Ascending aorta (tissue), 2 donors: ENCODE results near the gene MRLN. TPM values are rescaled to one million over a fixed set of nuclear protein-coding genes. Genes with fewer than 3 reads are reported as not detected.
"Not testable (repeated sequence)": the region's sequence is repeated elsewhere in the genome, so short reads cannot be mapped to it uniquely, and the experiment has no call there.

Experiments
- DNase-seq, 2 donors: peaks; one replicate each; pipeline ENCODE4 v3.0.0-alpha.2; 2019; ENCODE audit warnings: low spot score in 2 of 2
- H3K27ac ChIP-seq, 2 donors: fragments of 200-600 bp; sonication (generic); one replicate each; pipeline ENCODE4 v1.5.1; 2016 to 2017; ENCODE audit warnings: mild to moderate bottlenecking in 1 of 2
- H3K27me3 ChIP-seq: fragments of 200-600 bp; sonication (generic); one replicate; pipeline ENCODE4 v1.5.1; 2017
- H3K36me3 ChIP-seq, 2 donors: fragments of 200-600 bp; sonication (generic); one replicate each; pipeline ENCODE4 v1.5.1; 2016
- H3K4me1 ChIP-seq, 2 donors: fragments of 200-600 bp; sonication (generic); one replicate each; pipeline ENCODE4 v1.5.1; 2016 to 2017; ENCODE audit warnings: mild to moderate bottlenecking in 1 of 2
- H3K4me3 ChIP-seq, 2 donors: fragments of 200-600 bp; sonication (generic); one replicate each; pipeline ENCODE4 v1.5.1; 2016 to 2017; ENCODE audit warnings: mild to moderate bottlenecking in 1 of 2
- H3K9me3 ChIP-seq, 2 donors: fragments of 200-600 bp; sonication (generic); one replicate each; pipeline ENCODE4 v1.5.1; 2016
- intact Hi-C: fragments of 100-400 bp; cut with DNase I; formaldehyde crosslinking; loops from one replicate; pipeline ENCODE4 v1.15.1; 2023
- total RNA-seq: library from RNA; depleted of rRNA; stranded (reverse); fragments of >200 nt; gene quantifications from one replicate; pipeline ENCODE4 v1.1.0, GENCODE V29; 2016
- TF ChIP-seq, protein P1 (sequence below), 3 experiments: fragments of 200-600 bp in 2 of 3; fragments of 450-650 bp in 1 of 3; sonication (generic) in 2 of 3; IDR thresholded peaks; one replicate each; pipeline ENCODE4 v1.5.1; 2016 to 2019; ENCODE audit warnings: antibody characterized with exemption in 3 of 3, mild to moderate bottlenecking in 1 of 3, moderate library complexity in 1 of 3

Gene MRLN
- total RNA-seq, 1 donor from 2014 or later, result not detected

DNA sequence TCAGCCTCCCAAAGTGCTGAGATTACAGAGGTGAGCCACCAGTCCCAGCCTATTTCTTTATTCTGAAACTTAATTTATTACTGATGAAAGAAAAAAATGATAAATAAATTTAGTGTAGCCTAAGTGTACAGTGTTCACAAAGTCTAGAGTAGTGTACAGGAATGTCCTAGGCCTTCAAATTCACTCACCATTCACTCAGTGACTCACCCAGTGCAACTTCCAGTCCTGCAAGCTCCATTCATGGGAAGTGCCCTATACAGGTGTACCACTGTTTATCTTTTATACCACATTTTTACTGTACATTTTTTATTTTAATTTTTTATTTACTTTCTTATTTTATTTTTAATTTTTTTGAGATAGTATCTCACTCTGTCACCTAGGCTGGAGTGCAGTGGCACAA, 12.2 kb downstream of the MRLN start:
- H3K27me3 ChIP-seq, result no peaks in the 10 kb centered on the region

DNA sequence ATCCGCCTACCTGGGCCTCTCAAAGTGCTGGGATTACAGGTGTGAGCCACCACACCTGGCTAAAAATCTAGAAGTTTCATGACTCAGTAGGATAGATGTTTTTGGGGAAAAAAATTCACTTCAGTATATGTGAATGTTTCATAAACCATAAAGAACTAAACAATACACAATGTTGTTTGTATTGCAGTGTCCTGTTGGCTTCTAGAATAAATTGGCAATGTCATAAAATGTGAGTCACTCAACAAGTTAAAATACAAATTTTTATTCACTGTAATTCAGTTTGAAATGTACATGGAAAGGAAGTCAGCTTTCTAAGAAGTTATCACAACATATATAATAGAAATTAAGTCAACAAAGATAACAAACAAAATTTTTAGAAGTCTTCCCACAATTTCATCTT, 16.5 kb downstream of the MRLN start:
- TF ChIP-seq, protein P1, sequence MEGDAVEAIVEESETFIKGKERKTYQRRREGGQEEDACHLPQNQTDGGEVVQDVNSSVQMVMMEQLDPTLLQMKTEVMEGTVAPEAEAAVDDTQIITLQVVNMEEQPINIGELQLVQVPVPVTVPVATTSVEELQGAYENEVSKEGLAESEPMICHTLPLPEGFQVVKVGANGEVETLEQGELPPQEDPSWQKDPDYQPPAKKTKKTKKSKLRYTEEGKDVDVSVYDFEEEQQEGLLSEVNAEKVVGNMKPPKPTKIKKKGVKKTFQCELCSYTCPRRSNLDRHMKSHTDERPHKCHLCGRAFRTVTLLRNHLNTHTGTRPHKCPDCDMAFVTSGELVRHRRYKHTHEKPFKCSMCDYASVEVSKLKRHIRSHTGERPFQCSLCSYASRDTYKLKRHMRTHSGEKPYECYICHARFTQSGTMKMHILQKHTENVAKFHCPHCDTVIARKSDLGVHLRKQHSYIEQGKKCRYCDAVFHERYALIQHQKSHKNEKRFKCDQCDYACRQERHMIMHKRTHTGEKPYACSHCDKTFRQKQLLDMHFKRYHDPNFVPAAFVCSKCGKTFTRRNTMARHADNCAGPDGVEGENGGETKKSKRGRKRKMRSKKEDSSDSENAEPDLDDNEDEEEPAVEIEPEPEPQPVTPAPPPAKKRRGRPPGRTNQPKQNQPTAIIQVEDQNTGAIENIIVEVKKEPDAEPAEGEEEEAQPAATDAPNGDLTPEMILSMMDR (IDR thresholded peaks at IDR 0.05), result no peak
- no peaks in the 10 kb centered on the region for H3K27me3 ChIP-seq
- intact Hi-C loops, result no loop called here
- DNase-seq, result no peak
- no peaks in the 10 kb centered on the region for H3K36me3 ChIP-seq
- H3K4me3 ChIP-seq, result no peak overlapping the region
- H3K27ac ChIP-seq, result no peak overlapping the region
- no peaks in the 10 kb centered on the region for H3K9me3 ChIP-seq
- H3K4me1 ChIP-seq, result no peaks in the 10 kb centered on the region

More for the DNA sequence above, 12.2 kb downstream of the MRLN start:
- Histone ChIP-seq H3K27ac (no peak overlapping the region), H3K4me3 (no peak overlapping the region), H3K36me3 (no peaks in the 10 kb centered on the region), H3K9me3 (no peaks in the 10 kb centered on the region), H3K4me1 (no peaks in the 10 kb centered on the region)
- intact Hi-C loops, result no loop called here
- no peak for DNase-seq
- TF ChIP-seq, protein P1 (IDR thresholded peaks at IDR 0.05), result no peak

GRCh38 chr10:59735296-59735695, 18.0 kb downstream of the MRLN start:
- no peaks in the 10 kb centered on the region for H3K9me3 ChIP-seq
- intact Hi-C loops, result no loop called here
- TF ChIP-seq, protein P1 (IDR thresholded peaks at IDR 0.05), result no peak
- H3K4me3 ChIP-seq, result no peak overlapping the region
- H3K27ac ChIP-seq, result no peak overlapping the region
- H3K27me3 ChIP-seq, result no peaks in the 10 kb centered on the region
- no peaks in the 10 kb centered on the region for H3K4me1 ChIP-seq
- no peak for DNase-seq
- H3K36me3 ChIP-seq, result no peaks in the 10 kb centered on the region

GRCh38 chr10:59734014-59734462, 19.2 kb downstream of the MRLN start:
- H3K27ac ChIP-seq, result no peak overlapping the region
- intact Hi-C loops, result no loop called here
- no peak overlapping the region for H3K4me3 ChIP-seq
- H3K9me3 ChIP-seq, result no peaks in the 10 kb centered on the region
- DNase-seq, result no peak
- TF ChIP-seq, protein P1 (IDR thresholded peaks at IDR 0.05), result no peak
- H3K27me3 ChIP-seq, result no peaks in the 10 kb centered on the region
- no peaks in the 10 kb centered on the region for H3K36me3 ChIP-seq
- H3K4me1 ChIP-seq, result no peaks in the 10 kb centered on the region

DNA sequence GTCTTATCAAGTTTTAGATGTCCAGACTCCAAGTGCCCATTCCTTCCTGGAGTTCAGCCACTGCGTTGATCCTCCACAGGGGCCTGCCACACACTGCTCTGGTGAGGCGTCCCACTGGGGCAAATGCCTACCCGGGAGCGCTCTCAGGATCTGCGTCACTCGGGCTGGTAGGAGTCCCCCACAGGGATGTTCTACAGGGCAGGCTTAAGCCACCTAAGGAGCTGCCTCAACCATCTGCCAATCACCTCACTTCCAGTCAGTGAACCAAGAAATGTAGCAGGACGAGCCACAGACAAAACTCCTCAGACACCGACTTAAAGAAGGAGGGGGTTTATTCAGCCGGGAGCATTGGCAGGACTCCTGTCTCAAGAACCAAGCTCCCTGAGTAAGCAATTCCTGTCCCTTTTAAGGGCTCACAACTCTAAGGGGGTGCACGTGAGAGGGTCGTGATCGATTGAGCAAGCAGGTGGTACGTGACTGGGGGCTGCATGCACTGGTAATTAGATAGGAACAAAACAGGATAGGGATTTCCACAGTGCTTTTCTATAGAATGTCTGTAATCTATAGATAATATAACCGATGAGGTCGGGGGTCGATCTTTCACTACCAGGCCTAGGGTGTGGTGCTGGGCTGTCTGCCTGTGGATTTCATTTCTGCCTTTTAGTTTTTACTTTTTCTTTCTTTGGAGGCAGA, 19.8 kb downstream of the MRLN start:
- intact Hi-C loops, DNase-seq: not testable (repeated sequence)

DNA sequence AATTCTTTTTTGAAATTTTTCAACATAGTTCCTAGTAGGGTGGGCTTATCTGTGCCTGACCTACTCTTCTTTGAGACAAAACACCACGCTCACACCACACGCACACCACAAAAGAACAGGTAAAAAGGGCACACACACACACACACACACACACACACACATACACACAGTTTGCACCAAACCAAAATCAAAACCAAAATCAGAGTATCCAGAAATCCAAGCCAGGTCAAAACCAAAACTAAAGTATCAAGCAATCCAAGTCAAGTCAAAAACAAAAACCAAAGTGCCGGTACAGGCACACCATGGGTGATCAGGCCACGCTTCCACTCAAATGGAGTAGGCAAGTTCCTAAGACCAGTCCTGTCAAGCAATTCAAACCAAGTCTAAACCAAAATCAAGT, 20.4 kb downstream of the MRLN start:
- H3K9me3 ChIP-seq, intact Hi-C loops, H3K27me3 ChIP-seq, H3K4me3 ChIP-seq, H3K27ac ChIP-seq, DNase-seq, H3K4me1 ChIP-seq, H3K36me3 ChIP-seq: not testable (repeated sequence)

More for the DNA sequence above, 19.8 kb downstream of the MRLN start:
- H3K4me3 ChIP-seq, H3K27me3 ChIP-seq, H3K27ac ChIP-seq, H3K9me3 ChIP-seq, H3K4me1 ChIP-seq, H3K36me3 ChIP-seq: not testable (repeated sequence)

DNA sequence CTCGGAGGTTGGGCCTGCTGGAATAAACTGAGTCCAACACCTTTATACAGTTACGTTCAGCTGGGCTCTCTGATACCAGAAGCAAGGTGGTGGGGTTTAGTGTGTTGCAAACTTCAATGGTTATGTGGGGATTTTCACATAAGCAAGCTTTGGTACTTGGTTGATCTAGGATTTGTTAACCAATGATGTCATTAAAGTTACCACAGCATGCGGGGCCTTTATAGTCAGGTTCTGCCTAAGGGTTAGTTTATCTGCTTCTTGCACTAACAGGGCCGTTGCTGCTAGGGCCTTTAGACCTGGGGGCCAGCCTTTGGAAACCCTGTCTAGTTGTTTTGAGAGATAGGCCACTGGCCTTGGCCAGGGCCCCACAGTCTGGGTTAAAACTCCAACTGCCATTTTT, 24.1 kb downstream of the MRLN start:
- H3K4me1 ChIP-seq, H3K27me3 ChIP-seq, H3K27ac ChIP-seq, H3K36me3 ChIP-seq, DNase-seq, intact Hi-C loops, H3K4me3 ChIP-seq, H3K9me3 ChIP-seq: not testable (repeated sequence)
